NCI-H2107 (cell line): Measurements from ENCODE around the gene EEF1AKMT4.
A peak's percentile ranks its signal among the peaks of the same experiment; 100 is the strongest.
"Not testable (repeated sequence)": the region's sequence is repeated elsewhere in the genome, so short reads cannot be mapped to it uniquely, and the experiment has no call there.

ENCODE experiments used
- DNase-seq: peaks from one replicate; lab custom pipeline; 2025; lab: John Stamatoyannopoulos, UW

EEF1AKMT4 gene

GRCh38 chr3:184259878-184260723 is 10.6 kb downstream of the EEF1AKMT4 start:
- no peak for DNase-seq

- DNase-seq, result no peak
These were observed 11.3 kb downstream of the EEF1AKMT4 start for GRCh38 chr3:184260724-184261269.

GRCh38 chr3:184261270-184261853 is 11.9 kb downstream of the EEF1AKMT4 start, which contains the start of gene CAMK2N2:
Gene CAMK2N2 (minus strand): TSS chr3:184261553. CDS start chr3:184261285, 268 bp downstream.
- DNase-seq, result peak; percentile 92

GRCh38 chr3:184261854-184262763 is 12.6 kb downstream of the EEF1AKMT4 start:
- peak; percentile 55 for DNase-seq

- peak; percentile 73 for DNase-seq
These were observed 13.3 kb downstream of the EEF1AKMT4 start for GRCh38 chr3:184262764-184263179.

- not testable (repeated sequence) for DNase-seq
These were observed 17.8 kb downstream of the EEF1AKMT4 start for GRCh38 chr3:184267249-184267648.

- DNase-seq, result no peak
These were observed 22.8 kb downstream of the EEF1AKMT4 start for GRCh38 chr3:184272269-184272668.

GRCh38 chr3:184275381-184275701 is 25.9 kb downstream of the EEF1AKMT4 start:
- no peak for DNase-seq

GRCh38 chr3:184275961-184276910 is 26.8 kb downstream of the EEF1AKMT4 start, which contains the start of gene ECE2:
Gene ECE2 (plus strand): TSS chr3:184276022. CDS start chr3:184276154, 132 bp downstream.
- DNase-seq, result no peak

GRCh38 chr3:184277366-184277765 is 27.9 kb downstream of the EEF1AKMT4 start:
- DNase-seq, result no peak

- DNase-seq, result no peak
These were observed 33.5 kb downstream of the EEF1AKMT4 start for GRCh38 chr3:184282941-184283340.

GRCh38 chr3:184283681-184284080 is 34.2 kb downstream of the EEF1AKMT4 start:
- DNase-seq, result no peak

GRCh38 chr3:184284696-184285095 is 35.2 kb downstream of the EEF1AKMT4 start:
- DNase-seq, result peak; percentile 92

GRCh38 chr3:184289426-184289938 is 40.0 kb downstream of the EEF1AKMT4 start:
- DNase-seq, result peak; percentile 84

GRCh38 chr3:184290331-184290730 is 40.9 kb downstream of the EEF1AKMT4 start:
- DNase-seq, result no peak

GRCh38 chr3:184291044-184291737 is 41.7 kb downstream of the EEF1AKMT4 start:
- no peak for DNase-seq

- no peak for DNase-seq
These were observed 42.4 kb downstream of the EEF1AKMT4 start for GRCh38 chr3:184291738-184292445.

GRCh38 chr3:184295771-184296170 is 46.3 kb downstream of the EEF1AKMT4 start:
- DNase-seq, result no peak

GRCh38 chr3:184296616-184297015 is 47.1 kb downstream of the EEF1AKMT4 start:
- DNase-seq, result no peak
